Neural progenitor cell (in vitro differentiated cells): ENCODE data around the gene NSG2.

ENCODE experiments used
- CTCF ChIP-seq: fragments of 200-600 bp; sonication (generic); IDR thresholded peaks from 2 replicates; pipeline ENCODE4 v1.5.1; 2017; ENCODE audit warnings: antibody characterized with exemption, mild to moderate bottlenecking
- EZH2 ChIP-seq: fragments of 200-600 bp; sonication (generic); IDR thresholded peaks from 2 replicates; pipeline ENCODE4 v1.6.1; 2017; ENCODE audit warnings: antibody characterized with exemption, mild to moderate bottlenecking, moderate library complexity
- EZH2phosphoT487 ChIP-seq: fragments of 200-600 bp; sonication (generic); IDR thresholded peaks from 2 replicates; pipeline ENCODE4 v1.6.1; 2017; ENCODE audit warnings: antibody characterized with exemption

GRCh38 chr5:174030286-174030685 is 15.2 kb upstream of the NSG2 start:
- TF ChIP-seq CTCF (no peak), EZH2 (no peak), EZH2phosphoT487 (no peak)
